NCI-H2227 (cell line): ENCODE measurements around the gene COPS8.
A peak's percentile ranks its signal among the peaks of the same experiment; 100 is the strongest.

ENCODE experiments used
- DNase-seq: peaks from one replicate; lab custom pipeline; 2025; ENCODE audit not compliant: unreplicated experiment; lab: John Stamatoyannopoulos, UW

The COPS8 gene

GRCh38 chr2:237085248-237086221 is at the start of gene COPS8:
COPS8 (plus strand) TSS chr2:237085889; CDS start chr2:237085965, 76 bp downstream.
- peak; percentile 97 for DNase-seq

- DNase-seq: no peak
Measured at GRCh38 chr2:237039301-237040031, 46.2 kb upstream of the COPS8 start.

GRCh38 chr2:237041231-237041630 is 44.5 kb upstream of the COPS8 start:
- DNase-seq: no peak

- DNase-seq: no peak
Measured at GRCh38 chr2:237042101-237042500, 43.6 kb upstream of the COPS8 start.

GRCh38 chr2:237043866-237044265 is 41.8 kb upstream of the COPS8 start:
- DNase-seq: no peak

GRCh38 chr2:237044281-237044680 is 41.4 kb upstream of the COPS8 start:
- no peak for DNase-seq

GRCh38 chr2:237045449-237045848 is 40.2 kb upstream of the COPS8 start:
- DNase-seq: no peak

- DNase-seq: no peak
Measured at GRCh38 chr2:237048595-237048994, 37.1 kb upstream of the COPS8 start.

- no peak for DNase-seq
Measured at GRCh38 chr2:237051861-237052260, 33.8 kb upstream of the COPS8 start.

- DNase-seq: no peak
Measured at GRCh38 chr2:237053066-237053465, 32.6 kb upstream of the COPS8 start.

GRCh38 chr2:237055386-237056100 is 30.1 kb upstream of the COPS8 start:
- DNase-seq: no peak

- DNase-seq: no peak
Measured at GRCh38 chr2:237056287-237056875, 29.3 kb upstream of the COPS8 start.

- no peak for DNase-seq
Measured at GRCh38 chr2:237057107-237057506, 28.6 kb upstream of the COPS8 start.

- DNase-seq: no peak
Measured at GRCh38 chr2:237057893-237058300, 27.8 kb upstream of the COPS8 start.

- DNase-seq: no peak
Measured at GRCh38 chr2:237058423-237058822, 27.3 kb upstream of the COPS8 start.

- no peak for DNase-seq
Measured at GRCh38 chr2:237059155-237059875, 26.4 kb upstream of the COPS8 start.

- peak; percentile 72 for DNase-seq
Measured at GRCh38 chr2:237060534-237061312, 25.0 kb upstream of the COPS8 start.

- DNase-seq: no peak
Measured at GRCh38 chr2:237061356-237061755, 24.3 kb upstream of the COPS8 start.

GRCh38 chr2:237062585-237062984 is 23.1 kb upstream of the COPS8 start:
- DNase-seq: no peak
